Measurements from ENCODE around the gene TFPI.
"Not testable (repeated sequence)": the region's sequence is repeated elsewhere in the genome, so short reads cannot be mapped to it uniquely, and the experiment has no call there.

Gene TFPI

DNA sequence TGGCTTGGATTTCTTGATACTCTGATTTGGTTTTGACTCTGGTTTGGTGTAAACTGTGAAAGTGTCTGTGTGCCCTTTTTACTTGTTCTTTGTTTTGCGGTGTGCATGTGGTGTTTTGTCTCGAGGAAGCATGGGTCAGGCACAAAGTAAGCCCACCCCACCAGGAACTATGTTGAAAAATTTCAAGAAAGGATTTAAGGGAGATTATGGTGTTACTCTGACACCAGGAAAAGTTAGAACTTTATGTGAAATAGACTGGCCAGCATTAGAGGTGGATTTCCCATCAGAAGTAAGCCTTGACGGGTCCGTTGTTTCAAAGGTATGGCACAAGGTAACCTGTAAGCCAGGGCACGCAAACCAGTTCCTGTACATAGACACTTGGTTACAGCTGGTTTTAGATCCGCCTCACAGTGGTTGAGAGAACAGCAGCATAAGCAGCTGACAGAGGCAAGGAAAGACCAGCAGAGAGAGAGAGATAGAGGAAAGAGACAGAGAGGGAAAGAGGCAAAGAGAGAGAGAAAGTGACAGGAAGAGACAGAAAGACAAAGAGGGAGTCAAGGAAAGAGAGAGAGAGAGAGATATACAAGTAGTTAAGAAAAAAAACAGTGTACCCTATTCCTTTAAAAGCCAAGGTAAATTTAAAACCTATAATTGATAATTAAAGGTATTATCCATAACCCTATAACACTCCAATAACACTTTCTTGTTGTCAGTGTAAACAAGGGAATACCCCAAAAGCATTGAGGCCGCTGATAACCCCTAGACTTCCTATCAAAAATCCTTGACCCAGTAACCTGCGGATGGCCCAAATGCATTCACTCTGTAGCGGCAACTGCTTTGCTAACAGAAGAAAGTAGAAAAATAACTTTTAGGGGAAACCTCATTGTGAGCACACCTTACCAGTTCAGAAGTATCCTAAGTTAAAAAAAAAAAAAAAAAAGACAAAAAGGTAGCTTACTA is 42.6 kb downstream of the TFPI start:
- no peak for DNase-seq
- intact Hi-C loops (cut with DNase I) = no loop called here

DNA sequence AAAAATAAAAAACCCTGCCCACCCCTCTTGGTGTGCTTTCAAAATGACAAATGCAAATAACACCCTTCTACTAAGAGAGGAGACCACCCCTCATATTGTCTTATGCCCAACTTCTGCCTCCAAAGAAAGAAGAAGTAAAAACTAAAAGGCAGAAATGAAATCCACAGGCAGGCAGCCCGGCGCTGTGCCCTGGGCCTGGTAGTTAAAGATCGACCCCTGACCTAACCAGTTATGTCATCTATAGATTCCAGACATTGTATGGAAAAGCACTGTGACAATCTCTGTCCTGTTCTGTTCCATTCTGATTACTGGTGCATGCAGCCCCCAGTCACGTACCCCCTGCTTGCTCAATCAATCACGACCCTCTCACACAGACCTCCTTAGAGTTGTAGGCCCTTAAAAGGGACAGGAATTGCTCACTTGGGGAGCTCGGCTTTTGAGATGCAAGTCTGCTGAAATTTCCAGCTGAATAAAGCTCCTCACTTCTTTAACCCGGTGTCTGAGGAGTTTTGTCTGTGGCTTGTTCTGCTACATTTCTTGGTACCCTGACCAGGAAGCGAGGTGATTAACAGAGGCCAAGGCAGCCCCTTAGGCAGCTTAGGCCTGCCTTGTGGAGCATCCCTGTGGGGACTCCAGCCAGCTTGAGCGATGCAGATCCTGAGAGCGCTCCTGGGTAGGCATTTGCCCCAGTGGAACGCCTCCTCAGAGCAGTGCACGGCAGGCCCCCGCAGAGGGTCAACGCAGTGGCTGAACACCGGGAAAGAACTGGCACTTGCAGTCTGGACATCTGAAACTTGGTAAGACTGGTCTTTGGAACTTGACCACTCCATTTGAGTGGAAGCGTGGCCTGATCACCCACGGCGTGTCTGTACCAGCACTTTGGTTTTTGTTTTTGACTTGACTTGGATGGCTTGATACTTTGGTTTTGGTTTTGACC is 43.5 kb downstream of the TFPI start:
- DNase-seq; intact Hi-C loops (cut with DNase I): not testable (repeated sequence)

DNA sequence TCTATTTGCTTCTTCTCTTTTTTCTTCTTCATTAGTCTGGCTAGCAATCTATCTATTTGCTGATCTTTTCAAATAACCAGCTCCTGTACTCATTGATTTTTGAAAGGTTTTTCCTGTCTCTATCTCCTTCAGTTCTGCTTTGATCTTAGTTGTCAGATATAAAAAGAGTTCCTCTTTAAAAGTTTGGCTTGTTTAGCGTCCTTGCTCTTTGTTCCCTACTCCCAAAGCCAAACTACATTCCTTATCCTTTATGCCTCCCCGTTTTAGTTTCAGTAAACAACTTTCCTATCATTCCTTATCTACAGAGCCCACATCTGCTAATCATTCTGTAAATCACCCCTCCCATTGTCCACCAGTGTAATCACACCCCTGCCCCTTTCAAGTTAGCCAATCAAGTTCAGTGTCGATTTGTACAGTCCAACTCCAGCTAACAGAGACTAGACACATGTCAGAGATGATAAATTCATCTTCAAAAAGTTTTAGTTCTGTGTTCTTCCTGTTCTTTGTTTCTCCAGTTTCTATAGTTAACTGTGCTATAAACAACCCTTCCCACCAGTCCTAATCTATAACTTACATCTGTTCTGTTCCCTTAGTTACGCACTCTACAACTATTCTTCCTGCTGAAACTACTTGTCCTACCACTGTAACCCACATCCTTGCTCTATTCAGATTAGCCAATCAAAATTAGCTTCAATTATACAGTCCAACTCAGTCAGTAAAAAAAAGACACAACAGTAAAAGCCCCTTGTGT is 44.4 kb downstream of the TFPI start:
- intact Hi-C loops (cut with DNase I) = no loop called here
- DNase-seq = no peak

DNA sequence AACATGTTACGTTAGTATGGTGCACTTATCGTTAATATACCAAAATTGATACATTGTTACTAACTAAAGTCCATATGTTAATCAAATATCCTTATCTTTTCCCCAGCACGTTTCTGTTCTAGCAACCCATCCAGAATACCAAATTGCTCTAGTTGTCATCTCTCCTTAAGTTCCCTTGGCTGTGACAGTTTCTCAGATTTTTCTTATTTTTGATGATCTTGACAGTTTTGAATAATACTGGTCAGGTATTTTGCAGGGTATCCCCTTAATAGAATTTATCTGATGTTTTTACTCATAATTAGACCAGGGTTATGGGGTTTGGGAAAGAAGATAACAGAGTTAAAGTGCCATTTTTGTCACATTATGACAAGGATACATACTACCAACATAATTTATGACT is 47.8 kb downstream of the TFPI start:
- no peak for DNase-seq
- intact Hi-C loops (cut with DNase I) = no loop called here

DNA sequence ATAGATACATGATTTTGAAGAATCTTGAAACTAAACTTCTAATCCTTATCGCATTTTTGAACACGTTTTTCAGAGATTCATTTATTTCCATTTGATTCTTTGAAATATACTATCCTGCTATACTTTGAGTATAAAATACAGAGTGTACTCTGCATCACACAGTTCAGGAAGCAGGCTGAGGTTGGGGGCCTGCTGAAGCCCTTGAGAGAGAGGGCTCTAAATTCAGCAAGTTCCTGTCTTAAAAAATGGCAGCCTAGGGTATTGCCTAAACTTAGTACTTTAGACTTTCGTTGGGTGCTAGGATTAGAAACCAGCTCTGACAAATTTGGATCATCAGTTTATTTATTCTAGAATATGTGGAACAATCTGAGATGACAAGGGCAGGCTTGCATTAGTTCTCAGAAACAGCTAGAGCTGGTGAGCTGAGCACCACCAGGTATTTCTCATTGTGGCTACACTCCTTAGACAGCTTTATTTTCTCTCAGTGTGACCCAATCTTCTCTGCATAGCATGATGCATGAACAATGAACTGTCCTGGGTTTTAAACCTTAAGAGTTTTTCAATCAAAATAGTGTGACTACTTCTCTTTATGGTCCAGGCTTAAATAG is 49.1 kb downstream of the TFPI start:
- intact Hi-C loops (cut with DNase I) = no loop called here
- DNase-seq = no peak

DNA sequence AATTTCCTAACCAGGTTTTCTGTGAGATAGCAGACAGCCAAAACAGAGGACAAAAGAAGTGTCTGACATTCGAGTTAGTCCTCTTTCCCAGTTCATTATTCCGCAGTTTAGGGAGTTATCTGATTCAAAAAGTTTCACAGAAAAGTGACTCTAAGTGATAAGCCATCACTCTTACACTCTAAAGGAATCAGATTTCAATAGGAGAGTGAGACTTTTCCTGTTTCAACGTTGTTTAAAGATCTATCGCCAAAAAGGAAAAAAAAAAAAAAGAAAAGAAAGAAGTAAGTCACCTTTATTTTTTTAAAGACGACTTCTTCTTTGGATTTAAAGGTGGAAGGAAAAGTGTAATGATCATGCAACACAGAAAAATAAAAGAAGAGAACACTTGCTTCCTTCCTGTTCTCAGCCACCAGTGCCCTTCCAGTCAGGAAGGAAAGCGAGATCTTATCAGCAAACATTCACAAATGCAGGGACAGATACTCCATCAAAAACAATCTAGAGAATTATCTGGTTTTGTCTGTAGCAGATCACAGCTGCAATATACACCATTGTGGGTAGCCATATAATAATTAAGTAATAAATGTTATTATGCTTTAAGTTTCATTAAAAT is 49.8 kb downstream of the TFPI start:
- DNase-seq = no peak
- intact Hi-C loops (cut with DNase I) = loop anchor here (5.0 kb wide), 1 partner anchor 73 kb away; no protein-coding TSS in a partner anchor

DNA sequence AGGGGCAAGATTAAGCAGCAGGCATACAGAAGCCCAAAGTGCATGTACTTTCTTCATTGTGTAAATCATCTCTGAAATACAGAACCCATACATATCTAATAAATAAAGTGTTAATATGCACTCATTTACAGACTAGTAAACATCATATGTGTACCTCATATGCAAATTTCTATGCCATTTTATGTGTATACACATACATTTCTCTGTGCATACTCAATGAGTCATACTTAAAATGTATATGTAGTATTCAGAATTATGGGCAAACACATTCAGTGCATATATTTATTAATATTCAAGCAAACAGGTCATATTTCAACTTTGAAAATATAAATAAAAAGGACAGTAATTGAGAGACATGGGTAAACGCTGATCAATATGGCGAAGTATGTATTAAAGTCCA is 50.5 kb downstream of the TFPI start:
- intact Hi-C loops (cut with DNase I) = loop anchor here (5.0 kb wide), 1 partner anchor 74 kb away; no protein-coding TSS in a partner anchor
- no peak for DNase-seq

DNA sequence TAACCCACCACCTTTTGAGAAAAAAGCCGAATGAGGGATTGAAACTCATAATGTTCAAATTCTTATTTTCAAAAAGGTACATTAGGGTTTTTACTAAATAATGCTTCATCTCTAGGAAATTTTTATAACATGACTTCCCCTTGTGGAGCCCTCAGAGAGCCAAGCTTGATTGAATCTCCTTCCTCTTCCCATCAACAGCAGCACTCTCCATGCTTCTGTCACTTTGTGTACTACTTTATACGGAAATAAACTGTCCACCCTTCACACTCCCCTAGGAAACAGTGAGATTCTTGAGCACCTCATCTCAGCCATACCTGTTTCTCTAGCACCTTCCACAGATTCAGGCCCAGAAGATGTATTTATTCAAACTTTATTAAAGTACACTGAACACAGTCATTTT is 51.8 kb downstream of the TFPI start:
- intact Hi-C loops (cut with DNase I) = loop anchor here (5.0 kb wide), 1 partner anchor 75 kb away; no protein-coding TSS in a partner anchor
- no peak for DNase-seq

DNA sequence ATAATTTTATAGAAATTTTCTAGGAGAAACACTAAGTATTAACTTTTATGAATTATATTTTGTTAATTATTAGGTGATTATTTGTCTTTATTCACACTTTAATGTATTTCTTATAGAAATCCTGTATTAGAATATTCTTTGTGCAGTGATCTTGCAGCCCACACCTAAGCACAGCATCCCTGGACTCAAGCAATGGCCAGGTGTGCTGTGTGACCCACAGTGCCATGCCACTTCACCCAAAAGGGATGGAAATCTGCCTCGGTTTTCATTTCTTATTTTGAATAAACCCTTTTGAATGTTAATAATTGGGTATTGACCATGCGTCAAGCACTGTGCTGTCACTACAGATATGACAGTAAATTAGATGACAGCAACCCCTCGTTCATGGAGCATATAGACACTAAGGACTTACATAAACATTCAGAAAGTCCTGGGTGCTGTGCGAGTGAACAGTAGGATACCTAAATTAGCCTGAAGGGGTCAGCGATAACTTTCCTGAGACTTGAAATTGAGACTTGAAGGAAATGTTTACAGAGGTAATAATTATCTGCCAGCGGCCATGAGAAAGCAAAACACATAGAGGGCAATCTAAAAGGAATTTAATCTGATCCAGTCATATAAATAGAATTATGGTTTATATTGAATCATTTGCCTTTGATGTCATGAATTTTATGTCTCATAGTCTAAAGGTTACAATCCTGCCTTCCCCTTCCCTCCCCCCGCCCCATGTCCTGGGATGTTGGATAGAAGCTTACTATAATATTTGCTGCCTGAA is 53.5 kb downstream of the TFPI start:
- DNase-seq = no peak
- intact Hi-C loops (cut with DNase I) = loop anchor here (5.0 kb wide), 1 partner anchor 77 kb away; no protein-coding TSS in a partner anchor

DNA sequence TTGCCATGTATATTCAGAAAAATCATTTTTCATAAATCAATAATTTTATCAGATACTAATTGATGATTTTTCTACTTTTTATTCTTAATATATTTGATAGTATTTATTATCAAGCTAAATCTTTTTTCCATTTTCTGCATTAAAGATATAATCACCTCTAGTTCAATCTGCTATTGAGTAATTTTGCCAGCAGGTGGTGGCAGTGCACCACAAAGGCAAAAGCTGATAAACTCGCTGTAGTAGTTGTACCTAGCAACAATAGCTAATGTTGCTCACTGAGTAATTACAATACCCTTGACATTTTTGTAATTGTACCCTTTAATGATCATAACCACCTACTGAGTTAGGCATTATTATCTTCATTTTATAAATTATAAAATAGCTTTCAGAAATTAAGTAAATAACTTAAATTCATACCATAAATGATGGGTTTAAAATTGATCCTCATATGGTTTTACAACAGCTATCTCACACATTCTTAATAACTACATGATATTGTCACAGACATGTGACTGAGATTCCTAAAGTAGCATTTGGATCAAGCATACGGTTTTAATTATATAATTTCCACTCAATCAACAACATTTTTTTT is 54.2 kb downstream of the TFPI start:
- intact Hi-C loops (cut with DNase I) = loop anchor here (5.0 kb wide), 1 partner anchor 77 kb away; no protein-coding TSS in a partner anchor

DNA sequence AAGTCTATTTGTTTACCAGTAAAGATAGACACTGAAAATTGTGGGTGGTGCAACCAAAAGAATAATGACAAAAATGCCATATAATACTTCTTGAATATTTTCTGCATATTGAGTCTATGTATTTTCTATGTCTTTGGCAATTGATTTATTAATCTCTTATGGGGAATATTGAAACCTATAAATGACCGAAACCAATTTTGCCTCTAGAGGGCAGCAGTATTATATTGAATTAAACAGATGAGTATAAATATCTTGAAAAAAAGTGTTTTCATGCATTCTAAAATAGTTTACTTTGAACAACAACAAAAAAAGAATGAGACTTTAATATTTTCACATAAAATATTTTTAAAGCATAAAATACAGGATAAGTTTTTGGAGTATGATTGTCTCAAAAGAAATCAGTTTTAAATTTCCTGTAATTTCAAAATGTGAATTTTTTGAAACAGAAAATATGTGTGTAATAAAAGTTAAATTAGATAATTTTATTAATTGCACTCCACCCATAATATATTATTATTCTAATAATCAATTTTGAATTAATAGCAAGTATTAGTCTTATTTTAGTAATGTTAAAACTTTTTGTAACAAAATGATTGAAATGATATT is 56.3 kb downstream of the TFPI start:
- intact Hi-C loops (cut with DNase I) = no loop called here
- no peak for DNase-seq

More for the DNA sequence above, 54.2 kb downstream of the TFPI start:
- peak; percentile 22 to 84 (median 60) for DNase-seq

DNA sequence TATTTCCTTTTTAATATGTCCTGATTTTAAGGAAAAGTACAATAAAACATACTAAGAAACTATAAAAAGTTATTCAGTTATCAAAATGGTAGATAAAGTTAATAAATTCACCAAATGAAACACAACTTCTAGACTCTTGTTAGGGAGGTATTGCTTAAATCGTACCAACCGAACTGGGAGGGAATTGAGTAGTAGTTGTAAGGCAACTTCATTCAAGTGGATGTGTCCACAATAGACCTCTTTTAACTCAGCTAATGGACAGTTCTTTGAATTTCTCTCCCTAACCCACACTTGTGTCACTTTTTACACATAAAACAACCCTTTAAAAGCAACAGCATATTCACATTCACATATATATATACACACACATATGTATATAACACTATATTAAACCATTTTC is 57.1 kb downstream of the TFPI start:
- no peak for DNase-seq
- intact Hi-C loops (cut with DNase I) = no loop called here

DNA sequence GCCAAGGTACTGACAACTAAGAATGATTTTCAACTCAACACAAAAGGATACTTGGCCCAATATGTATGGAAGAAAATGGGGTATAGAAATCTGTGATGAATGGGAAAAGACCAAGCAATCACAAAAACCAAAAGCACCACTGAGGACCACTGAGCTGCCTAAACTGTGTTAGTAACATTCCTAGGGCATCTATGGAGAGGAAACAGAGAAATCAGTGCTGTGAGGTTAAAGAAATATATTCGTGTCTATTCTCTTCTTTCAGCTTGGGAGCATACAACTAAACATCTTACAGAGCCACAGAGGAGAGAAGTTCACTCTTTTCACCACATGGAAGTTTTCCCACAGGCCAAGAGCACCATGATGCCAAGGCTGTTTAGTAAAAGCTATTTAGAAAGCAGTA is 58.9 kb downstream of the TFPI start:
- DNase-seq = no peak
- intact Hi-C loops (cut with DNase I) = no loop called here

DNA sequence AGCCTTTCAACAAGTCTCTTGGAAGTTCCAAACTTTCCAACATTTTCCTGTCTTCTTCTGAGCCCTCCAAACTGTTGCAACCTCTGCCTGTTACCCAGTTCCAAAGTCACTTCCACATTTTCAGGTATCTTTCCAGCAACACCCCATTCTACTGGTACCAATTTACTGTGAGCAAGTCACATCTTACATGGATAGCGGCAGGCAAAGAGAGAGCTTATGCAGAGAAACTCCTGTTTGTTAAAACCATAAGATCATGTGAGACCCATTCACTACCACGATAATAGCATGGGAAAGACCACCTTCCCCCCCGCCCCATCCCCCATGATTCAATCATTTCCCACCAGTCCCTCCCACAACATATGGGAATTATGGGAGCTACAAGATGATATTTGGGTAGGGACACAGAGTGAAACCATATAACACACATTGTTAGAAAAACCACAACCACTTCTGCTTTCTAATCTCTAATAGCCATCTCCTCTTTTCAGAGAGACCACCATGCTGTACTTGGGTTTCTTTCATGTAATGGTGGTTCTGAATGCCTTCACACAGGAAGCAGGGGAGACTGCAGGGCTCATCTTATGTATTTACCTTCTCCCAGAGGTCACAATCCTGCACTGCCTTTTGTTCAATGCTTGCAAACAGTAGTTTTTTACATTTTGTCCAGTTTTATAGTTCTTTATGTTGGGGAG is 60.2 kb downstream of the TFPI start:
- no peak for DNase-seq
- intact Hi-C loops (cut with DNase I) = no loop called here

DNA sequence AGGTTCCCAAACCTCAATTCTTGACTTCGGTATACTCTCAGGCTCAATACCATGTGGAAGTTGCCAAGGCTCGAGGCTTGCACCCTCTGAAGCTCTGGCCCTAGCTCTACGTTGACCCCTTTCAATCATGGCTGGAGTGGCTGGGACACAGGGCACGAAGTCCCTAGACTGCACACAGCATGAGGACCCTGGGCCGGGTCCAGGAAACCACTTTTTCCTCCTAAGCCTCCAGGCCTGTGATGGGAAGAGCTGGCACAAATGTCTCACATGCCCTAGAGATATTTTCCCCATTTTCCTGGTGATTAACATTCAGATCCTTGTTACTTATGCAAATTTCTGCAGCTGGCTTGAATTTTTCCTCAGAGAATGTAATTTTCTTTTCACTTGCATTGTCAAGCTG is 61.1 kb downstream of the TFPI start:
- intact Hi-C loops (cut with DNase I) = no loop called here
- no peak for DNase-seq

DNA sequence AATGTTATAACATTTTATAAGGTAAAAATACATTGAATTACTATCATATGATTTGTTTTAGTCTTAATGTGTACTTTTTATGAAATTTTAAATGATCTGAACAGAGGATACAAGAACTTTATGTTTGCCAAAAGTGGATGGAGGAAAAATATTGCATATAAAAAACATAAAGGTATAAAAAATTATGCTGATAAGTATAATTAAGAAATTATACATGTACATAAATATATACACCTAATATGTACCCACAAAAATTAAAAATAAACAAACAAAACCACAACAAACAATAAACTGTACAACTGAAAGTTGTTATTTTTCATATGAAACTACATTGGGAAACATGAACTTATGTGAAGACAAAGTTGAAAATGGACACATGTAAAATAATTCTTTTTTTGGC is 68.0 kb downstream of the TFPI start:
- intact Hi-C loops (cut with DNase I) = no loop called here
- DNase-seq = no peak

Measured in head of caudate nucleus (tissue), 42 donors.